ENCODE measurements around the gene TMEM187. TPM values are rescaled to one million over a fixed set of nuclear protein-coding genes. Genes with fewer than 3 reads are reported as not detected.

Gene TMEM187
- polyA plus RNA-seq, 10 donors = 2.6 to 7.9 (median 5.4) TPM

GRCh38 chrX:153953892-153954557 lies 18.5 kb upstream of the TMEM187 start:
- no peak for DNase-seq

- DNase-seq = no peak
Measured at GRCh38 chrX:153954558-153955227, 17.9 kb upstream of the TMEM187 start.

DNA sequence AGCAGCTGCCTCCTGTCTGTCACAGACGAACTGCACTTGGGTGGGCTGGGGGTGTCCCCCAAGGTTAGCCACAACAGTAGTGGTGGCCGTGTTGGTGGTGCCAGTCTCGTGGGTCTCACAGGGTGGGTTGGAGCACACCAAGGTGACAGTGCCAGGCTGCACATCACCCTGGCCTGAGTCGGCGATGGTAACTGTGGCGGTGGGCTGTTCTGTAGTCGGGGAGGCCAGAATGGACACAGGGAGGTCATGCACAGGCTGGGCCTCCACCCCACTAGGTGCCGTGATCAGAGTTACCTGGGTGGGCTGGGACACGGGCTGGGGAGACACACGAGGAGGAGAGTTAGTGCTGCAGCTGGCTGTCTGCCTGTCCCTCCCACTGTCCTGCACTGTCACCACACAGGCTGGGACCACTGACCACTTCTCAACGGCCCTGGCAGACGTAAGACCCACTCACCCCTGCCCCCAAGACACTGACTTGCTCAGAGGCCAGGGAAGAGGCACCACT lies 17.3 kb upstream of the TMEM187 start:
- no peak for DNase-seq

DNA sequence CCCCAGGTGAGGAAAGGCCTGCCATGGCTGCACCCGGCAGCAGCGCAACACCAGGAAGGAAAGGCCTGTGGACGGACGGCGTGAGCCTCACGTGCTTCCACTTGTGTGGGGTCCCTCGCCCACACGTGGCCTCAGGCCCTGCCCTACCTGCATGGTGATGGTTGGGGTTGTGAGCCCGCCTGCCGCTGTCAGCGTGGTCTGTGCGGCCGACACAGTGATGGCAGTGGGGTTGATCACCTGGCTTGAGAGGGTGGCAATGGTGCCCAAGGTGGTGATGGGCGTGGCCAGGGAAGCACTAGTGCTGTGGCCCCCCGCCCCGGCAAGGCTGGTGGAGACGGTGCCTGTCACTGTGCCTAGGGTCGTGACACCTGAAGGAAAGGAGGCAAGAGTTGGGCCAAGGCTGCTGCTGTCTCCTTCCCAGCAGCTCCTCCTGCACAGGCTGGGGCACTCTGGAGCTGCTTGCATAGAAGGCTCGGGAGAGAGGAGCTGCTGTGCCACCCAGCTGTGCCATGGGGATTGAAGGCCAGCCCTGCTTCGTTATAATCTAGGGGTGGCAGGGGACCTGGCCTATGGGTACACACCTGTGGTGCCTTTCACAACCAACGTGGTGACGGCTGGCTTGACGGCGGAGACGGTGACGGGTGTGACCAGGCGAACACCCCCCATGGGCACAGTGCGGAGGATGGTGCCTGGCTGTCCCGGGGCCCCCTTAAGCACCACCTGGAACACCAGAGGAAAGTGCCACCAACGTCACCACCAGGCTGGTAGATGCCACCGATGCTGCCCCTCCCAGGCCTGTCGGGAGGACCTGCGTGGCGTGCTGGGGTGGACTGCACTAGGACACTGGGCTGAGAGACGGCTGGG lies 16.3 kb upstream of the TMEM187 start:
- DNase-seq = no peak

DNA sequence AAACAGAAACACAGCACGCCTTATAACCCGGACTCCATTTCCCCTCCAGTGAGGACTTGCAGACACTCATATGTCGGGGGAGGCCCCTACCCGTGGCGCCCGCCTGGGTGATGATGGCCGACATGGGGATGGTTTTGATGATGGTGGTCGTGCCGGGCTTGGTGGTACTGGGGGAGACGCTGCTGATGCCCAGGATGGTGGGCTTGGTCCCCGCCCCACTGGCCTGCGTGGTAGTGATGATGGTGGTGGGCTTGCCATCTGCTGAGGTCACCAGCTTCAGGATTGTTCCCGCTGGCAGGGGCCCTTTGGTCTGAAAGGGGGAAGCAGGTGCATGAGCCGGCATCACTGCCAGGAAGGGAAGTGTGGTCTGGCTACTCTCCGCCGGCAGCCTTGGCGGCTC lies 15.3 kb upstream of the TMEM187 start:
- no peak for DNase-seq

GRCh38 chrX:153958605-153959004 lies 13.9 kb upstream of the TMEM187 start:
- DNase-seq = no peak

DNA sequence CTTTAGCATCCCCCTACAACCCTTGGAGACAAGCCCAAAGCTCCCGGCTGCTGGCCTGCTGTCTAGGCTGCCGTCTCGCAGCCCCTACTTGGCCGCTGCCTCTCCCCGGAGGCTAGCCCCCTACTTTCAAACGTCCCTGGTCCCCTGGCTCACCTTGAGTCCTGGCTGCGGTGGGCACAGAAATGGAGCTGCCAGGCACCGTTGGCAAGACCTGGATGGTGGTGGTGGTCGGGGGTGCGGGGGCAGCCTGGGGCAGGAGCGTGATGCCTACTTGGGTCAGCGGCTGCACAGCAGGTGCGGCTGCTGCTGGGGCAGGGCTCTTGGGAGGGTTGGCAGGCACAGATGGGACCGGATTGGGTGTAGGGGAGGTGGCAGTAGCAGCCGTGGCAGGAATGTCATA lies 12.9 kb upstream of the TMEM187 start:
- no peak for DNase-seq

GRCh38 chrX:153960077-153960476 lies 12.5 kb upstream of the TMEM187 start:
- DNase-seq = no peak

- no peak for DNase-seq
Measured at GRCh38 chrX:153960786-153961185, 11.8 kb upstream of the TMEM187 start.

DNA sequence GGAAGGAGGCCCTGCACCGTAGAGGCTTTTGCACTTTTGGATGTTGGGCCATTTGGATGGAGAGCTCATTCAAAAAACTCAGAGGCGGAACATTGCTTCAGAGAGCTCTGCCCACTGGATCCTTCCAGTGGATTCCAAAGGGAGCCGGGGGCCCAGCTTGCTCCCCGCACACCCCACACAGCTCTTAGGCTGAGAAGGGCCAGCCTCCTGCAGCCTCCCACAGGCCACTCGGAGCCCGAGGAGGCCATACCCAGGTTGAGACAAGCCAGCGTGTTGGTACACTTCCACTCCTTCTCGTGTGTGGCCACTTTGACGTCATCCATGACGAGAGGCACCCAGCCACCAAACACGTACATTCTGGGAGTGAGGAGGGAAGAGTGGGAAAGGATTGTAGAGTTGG lies 11.3 kb upstream of the TMEM187 start:
- DNase-seq = no peak

DNA sequence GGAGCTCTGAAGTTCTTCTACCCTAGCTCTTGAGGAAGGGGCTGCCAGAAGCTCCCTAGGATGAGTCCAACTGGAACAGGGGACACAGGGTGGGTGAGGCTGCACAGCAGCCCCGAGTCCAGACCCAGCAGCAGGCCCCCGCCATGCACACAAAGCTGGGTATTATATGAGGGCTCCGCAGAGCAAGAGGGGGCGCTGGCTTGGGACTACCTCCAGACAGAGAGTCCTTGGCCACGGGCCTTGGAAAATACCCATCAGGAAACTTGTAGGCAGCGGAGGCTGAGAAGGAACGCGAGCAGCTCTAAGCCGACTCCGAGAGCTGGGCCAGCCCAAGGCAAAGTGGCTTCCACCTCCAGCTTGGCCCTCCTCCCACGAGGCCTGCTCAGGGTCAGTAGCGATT lies 9.0 kb upstream of the TMEM187 start:
- DNase-seq = no peak

DNA sequence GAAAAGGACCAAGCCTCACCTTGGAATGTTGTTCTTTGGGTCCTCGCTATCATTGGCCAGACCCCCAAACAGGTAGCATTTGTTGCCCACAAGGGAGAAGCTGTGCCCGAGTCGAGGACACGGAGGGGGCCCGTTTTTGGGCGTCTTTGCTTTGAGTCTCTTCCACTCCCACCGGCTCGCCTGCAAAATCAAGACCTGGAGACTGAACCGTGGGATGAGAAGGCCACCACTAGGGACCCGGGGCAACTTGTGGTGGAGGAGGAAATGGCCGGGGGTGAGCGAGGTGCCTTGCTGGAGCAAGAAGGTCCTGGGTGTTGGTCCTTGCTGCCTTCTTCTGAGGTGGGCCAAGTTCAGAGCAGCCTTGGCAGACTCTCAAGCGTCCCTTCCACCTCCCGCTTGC lies 8.4 kb upstream of the TMEM187 start:
- no peak for DNase-seq

- no peak for DNase-seq
Measured at GRCh38 chrX:153965406-153965805, 7.1 kb upstream of the TMEM187 start.

- no peak for DNase-seq
Measured at GRCh38 chrX:153966283-153966688, 6.3 kb upstream of the TMEM187 start.

GRCh38 chrX:153966841-153967535 lies 5.6 kb upstream of the TMEM187 start:
- DNase-seq = no peak

GRCh38 chrX:153967536-153968224 lies 4.9 kb upstream of the TMEM187 start:
- no peak for DNase-seq

DNA sequence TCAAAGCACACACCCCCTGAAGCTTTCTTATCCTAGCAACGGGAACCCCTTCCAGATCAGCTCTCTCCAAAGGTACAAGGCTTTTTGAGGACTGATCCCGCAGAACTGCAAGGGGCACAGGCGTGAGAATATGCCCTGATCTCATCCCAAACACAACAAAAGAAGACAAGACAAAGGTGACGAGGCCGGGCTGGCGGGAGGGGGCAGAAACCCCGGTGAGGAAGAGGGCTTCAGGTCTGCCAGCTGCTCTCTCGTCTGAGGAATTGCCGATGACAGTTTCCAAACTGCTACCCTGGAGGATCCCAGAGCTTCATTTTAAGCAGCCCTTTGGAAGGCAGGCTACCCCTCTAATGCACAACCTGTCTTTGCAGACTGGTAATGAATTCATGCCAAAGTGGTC lies 4.3 kb upstream of the TMEM187 start:
- DNase-seq = no peak

- DNase-seq = no peak
Measured at GRCh38 chrX:153968754-153969124, 3.8 kb upstream of the TMEM187 start.

DNA sequence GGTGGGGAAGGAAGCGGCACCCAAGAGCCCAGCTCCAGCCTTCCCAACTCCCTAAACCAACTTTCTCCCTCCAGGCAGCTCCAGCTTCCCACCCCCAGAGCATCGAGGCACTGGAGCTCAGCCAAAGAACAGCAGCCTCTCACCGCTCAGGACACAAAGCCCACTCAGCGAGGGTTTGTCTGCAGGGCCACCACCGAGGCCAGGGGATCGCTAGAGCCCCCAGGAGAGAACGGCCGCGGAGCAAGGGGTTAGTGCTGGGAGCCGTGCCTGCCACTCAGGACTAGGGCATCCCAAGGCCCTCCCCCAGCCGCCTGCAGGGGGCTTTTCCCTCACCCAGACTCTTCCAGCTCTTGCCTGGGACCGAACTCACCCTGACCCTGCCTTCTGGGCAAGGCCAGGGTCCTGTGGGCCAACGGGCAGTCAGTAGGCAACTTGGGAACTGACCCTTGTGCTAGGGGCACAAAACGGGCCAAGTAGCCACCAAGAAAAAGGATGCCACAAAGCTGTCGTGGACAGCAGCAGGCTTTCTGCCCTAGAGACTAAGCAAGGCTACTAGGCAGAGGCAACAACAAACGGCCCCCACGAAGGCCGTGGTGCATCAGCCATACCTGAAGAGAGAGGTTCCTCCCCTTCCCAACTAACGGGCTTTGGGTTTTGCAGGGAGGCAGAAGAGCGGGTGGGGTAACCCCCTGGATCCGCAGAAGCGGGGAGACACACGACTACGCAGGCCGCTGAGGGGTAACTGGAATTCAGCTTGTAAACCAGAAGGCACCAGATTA lies 3.2 kb upstream of the TMEM187 start:
- no peak for DNase-seq

- no peak for DNase-seq
Measured at GRCh38 chrX:153969904-153970356, 2.6 kb upstream of the TMEM187 start.
